Lung (tissue), 12 donors: ENCODE measurements around the gene FGF7. TPM values are rescaled to one million over a fixed set of nuclear protein-coding genes. Genes with fewer than 3 reads are reported as not detected.

Experiments used
- ATAC-seq: fragments of 200-7000 bp; cut with Tn5 transposase; one replicate; pipeline ENCODE4 v1.9.1; 2020; ENCODE audit warnings: moderate number of reproducible peaks; ENCODE audit not compliant: insufficient read depth, low FRiP score
- DNase-seq, 3 donors: peaks; one replicate each; pipeline ENCODE4 v3.0.0-alpha.2; 2013 to 2017
- H3K27ac ChIP-seq, 2 donors: one replicate each; pipeline ENCODE4 v1.5.1; 2013; ENCODE audit warnings: mild to moderate bottlenecking in 2 of 2, moderate library complexity in 2 of 2, control low read depth in 1 of 2, inconsistent platforms in 1 of 2, low read depth in 1 of 2, low read length in 1 of 2
- H3K27me3 ChIP-seq, 3 donors: one replicate each; pipeline ENCODE4 v1.5.1; 2013; ENCODE audit warnings: low read length in 2 of 3; ENCODE audit not compliant: control insufficient read depth in 3 of 3, insufficient read depth in 3 of 3
- H3K36me3 ChIP-seq, 4 donors: one replicate each; pipeline ENCODE4 v1.5.1; 2013; ENCODE audit warnings: low read length in 4 of 4, mild to moderate bottlenecking in 1 of 4, moderate library complexity in 1 of 4; ENCODE audit not compliant: control insufficient read depth in 4 of 4, insufficient read depth in 4 of 4
- H3K4me1 ChIP-seq, 5 donors: one replicate each; pipeline ENCODE4 v1.5.1; 2013; ENCODE audit warnings: low read length in 5 of 5, mild to moderate bottlenecking in 2 of 5, moderate library complexity in 1 of 5; ENCODE audit not compliant: control insufficient read depth in 5 of 5, insufficient read depth in 5 of 5
- H3K4me3 ChIP-seq: one replicate; pipeline ENCODE4 v1.5.1; 2013; ENCODE audit warnings: mild to moderate bottlenecking, control low read depth, moderate library complexity
- H3K9ac ChIP-seq, 2 donors: one replicate each; pipeline ENCODE4 v1.5.1; 2013; ENCODE audit warnings: low read length in 2 of 2, control low read depth in 1 of 2; ENCODE audit not compliant: insufficient read depth in 1 of 2
- H3K9me3 ChIP-seq, 4 donors: one replicate each; pipeline ENCODE4 v1.5.1; 2013; ENCODE audit warnings: low read length in 3 of 4, mild to moderate bottlenecking in 1 of 4, moderate library complexity in 1 of 4; ENCODE audit not compliant: control insufficient read depth in 4 of 4, insufficient read depth in 3 of 4
- CTCF ChIP-seq: IDR thresholded peaks from 2 replicates; pipeline ENCODE4 v1.5.1; 2012; ENCODE audit warnings: mild to moderate bottlenecking; ENCODE audit errors: control extremely low read depth, extremely low read depth
- WGBS, 2 donors: extraction: QIAGEN DNeasy Blood & Tissue Kit; methylation state at CpG; one replicate each; pipeline ENCODE4 v1.1.7; 2013; 5-methylcytosine and 5-hydroxymethylcytosine counted together
- polyA plus RNA-seq, 2 donors: library from polyadenylated mRNA; stranded (reverse); fragments of 200-250 nt; gene quantifications; one replicate each; pipeline ENCODE4 v1.2.1, GENCODE V29; 2013
- total RNA-seq, 2 donors: library from RNA; depleted of rRNA in 1 of 2; stranded (reverse); fragments of >200 nt in 1 of 2; gene quantifications; one replicate each; pipeline ENCODE4 v1.2.1, GENCODE V29; 2014 to 2021
- donor health status: control.
- donor health status: control.
- donor health status: Bipolar disorder and iron deficiency.
- donor health status: healthy.
- donor health status: DM: yes; HTN: yes; CAD: no.

The FGF7 gene
- total and polyA plus RNA-seq, 4 donors: 11.5 to 32.2 (median 20.1) TPM

GRCh38 chr15:49415638-49416037 is 7.4 kb upstream of the FGF7 start:
- DNase-seq (peak in 2 of 3 donors; percentile 54 to 73), ATAC-seq (no peak)
- no peaks in the 10 kb centered on the region for H3K4me1 ChIP-seq
- TF ChIP-seq CTCF: no peak
- H3K9me3 ChIP-seq: no peaks in the 10 kb centered on the region
- H3K9ac ChIP-seq: no peak overlapping the region
- H3K27ac ChIP-seq: no peak overlapping the region
- WGBS, 2 donors: 85 to 86% methylated on average over 1 of the region's 1 CpG
- H3K4me3 ChIP-seq: no peak overlapping the region
- no peaks in the 10 kb centered on the region for H3K27me3 ChIP-seq
- no peaks in the 10 kb centered on the region for H3K36me3 ChIP-seq

DNA sequence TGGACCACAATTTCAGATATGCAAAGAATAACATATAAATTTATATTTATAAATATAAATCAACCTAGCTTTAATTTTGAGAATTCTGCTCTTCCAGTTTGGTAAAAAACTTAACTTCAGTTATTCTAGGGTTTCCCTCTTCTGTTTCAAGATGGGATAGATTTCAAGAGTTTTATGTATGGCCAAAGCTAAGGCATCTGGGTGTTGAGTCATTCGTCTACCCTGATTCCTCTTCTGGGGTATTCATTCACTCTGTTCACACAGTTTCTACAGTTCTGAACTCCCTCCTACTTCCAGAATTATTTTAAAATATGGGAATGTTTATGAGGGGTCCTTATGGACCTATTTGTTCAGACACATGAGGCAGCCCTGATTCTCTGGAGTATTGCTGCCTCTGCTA is 4.2 kb upstream of the FGF7 start:
- no peak overlapping the region for H3K9ac ChIP-seq
- no peak overlapping the region for H3K4me3 ChIP-seq
- no peak for DNase-seq
- ATAC-seq: no peak
- no peaks in the 10 kb centered on the region for H3K27me3 ChIP-seq
- H3K27ac ChIP-seq: no peak overlapping the region
- 84 to 95% methylated on average over 1 of the region's 1 CpG for WGBS, 2 donors
- H3K9me3 ChIP-seq: no peaks in the 10 kb centered on the region
- no peak for TF ChIP-seq CTCF
- H3K4me1 ChIP-seq: peaks cover 0 to 13% (median 0%) of the 10 kb centered on the region in 5 donors
- H3K36me3 ChIP-seq: no peaks in the 10 kb centered on the region

DNA sequence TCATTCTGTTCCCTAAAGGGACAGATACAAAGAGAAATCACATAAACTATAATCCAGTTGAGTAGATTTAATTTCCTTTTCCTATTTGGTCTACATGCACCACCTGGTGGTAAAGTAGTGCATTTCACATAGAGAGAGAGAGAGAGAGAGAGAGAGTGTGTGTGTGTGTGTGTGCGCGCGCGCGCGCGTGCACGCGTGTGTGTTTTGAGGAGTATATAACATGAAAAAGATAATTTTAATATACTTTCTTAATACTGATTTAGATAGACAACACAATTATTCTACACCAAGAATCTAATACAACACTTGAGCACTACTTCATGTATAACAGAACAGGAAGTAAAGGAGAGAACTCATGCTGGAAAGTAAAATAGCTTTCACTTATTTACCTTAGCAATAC is 1.1 kb upstream of the FGF7 start:
- 27 to 53% methylated on average over 9 of the region's 9 CpGs for WGBS, 2 donors
- Histone ChIP-seq H3K9me3 (no peaks in the 10 kb centered on the region), H3K4me3 (no peak overlapping the region), H3K36me3 (peaks cover 0 to 2% (median 0%) of the 10 kb centered on the region in 4 donors), H3K27ac (no peak overlapping the region), H3K4me1 (peaks cover 0 to 13% (median 0%) of the 10 kb centered on the region in 5 donors), H3K27me3 (no peaks in the 10 kb centered on the region), H3K9ac (no peak overlapping the region)
- DNase-seq: peak; percentile 39 to 87 (median 86)
- peak; percentile 62 for TF ChIP-seq CTCF
- peak; percentile 87 for ATAC-seq

DNA sequence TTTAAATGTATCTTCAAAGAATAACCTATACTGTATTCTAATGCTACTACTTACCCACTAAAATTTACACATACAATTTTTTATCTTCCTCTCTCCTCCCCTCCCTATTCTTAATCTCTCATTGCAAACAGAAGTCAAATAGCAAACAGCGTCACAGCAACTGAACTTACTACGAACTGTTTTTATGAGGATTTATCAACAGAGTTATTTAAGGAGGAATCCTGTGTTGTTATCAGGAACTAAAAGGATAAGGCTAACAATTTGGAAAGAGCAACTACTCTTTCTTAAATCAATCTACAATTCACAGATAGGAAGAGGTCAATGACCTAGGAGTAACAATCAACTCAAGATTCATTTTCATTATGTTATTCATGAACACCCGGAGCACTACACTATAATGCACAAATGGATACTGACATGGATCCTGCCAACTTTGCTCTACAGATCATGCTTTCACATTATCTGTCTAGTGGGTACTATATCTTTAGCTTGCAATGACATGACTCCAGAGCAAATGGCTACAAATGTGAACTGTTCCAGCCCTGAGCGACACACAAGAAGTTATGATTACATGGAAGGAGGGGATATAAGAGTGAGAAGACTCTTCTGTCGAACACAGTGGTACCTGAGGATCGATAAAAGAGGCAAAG is 984 bp downstream of the FGF7 start:
- 66 to 76% methylated on average over 6 of the region's 6 CpGs for WGBS, 2 donors
- DNase-seq (peak in 2 of 3 donors; percentile 68 to 80), ATAC-seq (no peak)
- peak overlapping the region; percentile 12 to 90 for H3K9ac ChIP-seq
- peaks cover 0 to 2% (median 0%) of the 10 kb centered on the region in 4 donors for H3K36me3 ChIP-seq
- no peaks in the 10 kb centered on the region for H3K27me3 ChIP-seq
- H3K9me3 ChIP-seq: no peaks in the 10 kb centered on the region
- H3K27ac ChIP-seq: peak overlapping the region in 1 of 2 donors; percentile 75
- peaks cover 0 to 30% (median 0%) of the 10 kb centered on the region in 5 donors for H3K4me1 ChIP-seq
- H3K4me3 ChIP-seq: peak overlapping the region; percentile 45
- no peak for TF ChIP-seq CTCF
